Activated naive CD4-positive, alpha-beta T cell treated with Interleukin-2 at 50 U/mL for 16 hours (primary cell): ENCODE results near the gene ZNHIT3.

Experiments
- DNase-seq: peaks from one replicate; pipeline ENCODE4 v3.0.0-alpha.2; 2020

ZNHIT3 gene

GRCh38 chr17:36515837-36516236 lies 29.4 kb downstream of the ZNHIT3 start:
- DNase-seq = no peak

GRCh38 chr17:36523113-36523512 lies 36.6 kb downstream of the ZNHIT3 start:
- no peak for DNase-seq

- DNase-seq = no peak
Observed at GRCh38 chr17:36524428-36524876, 38.0 kb downstream of the ZNHIT3 start.

- no peak for DNase-seq
Observed at GRCh38 chr17:36525113-36525512, 38.6 kb downstream of the ZNHIT3 start.

GRCh38 chr17:36525888-36526287 lies 39.4 kb downstream of the ZNHIT3 start:
- no peak for DNase-seq

GRCh38 chr17:36527621-36528250 lies 41.3 kb downstream of the ZNHIT3 start:
- DNase-seq = no peak

GRCh38 chr17:36529121-36529520 lies 42.6 kb downstream of the ZNHIT3 start:
- no peak for DNase-seq

- no peak for DNase-seq
Observed at GRCh38 chr17:36532435-36532975, 46.0 kb downstream of the ZNHIT3 start.

GRCh38 chr17:36533935-36534839 lies 47.7 kb downstream of the ZNHIT3 start:
- DNase-seq = peak; percentile 64

GRCh38 chr17:36534840-36535668 lies 48.6 kb downstream of the ZNHIT3 start, which contains the start of the genes MYO19 and PIGW:
Gene MYO19, minus strand, starts transcription at chr17:36534868. Its CDS starts 2,330 bp downstream, at chr17:36532538.
Gene PIGW, plus strand, starts transcription at chr17:36534987. Its CDS starts 2,115 bp downstream, at chr17:36537102.
- peak; percentile 89 for DNase-seq

- DNase-seq = no peak
Observed at GRCh38 chr17:36535669-36536081, 49.2 kb downstream of the ZNHIT3 start.

- DNase-seq = no peak
Observed at GRCh38 chr17:36540696-36541095, 54.2 kb downstream of the ZNHIT3 start.

GRCh38 chr17:36542755-36543154 lies 56.3 kb downstream of the ZNHIT3 start:
- no peak for DNase-seq

- peak; percentile 23 for DNase-seq
Observed at GRCh38 chr17:36544044-36544306, 57.5 kb downstream of the ZNHIT3 start.

GRCh38 chr17:36544307-36545076 lies 58.0 kb downstream of the ZNHIT3 start, which contains the start of gene GGNBP2:
Gene GGNBP2, plus strand, starts transcription at chr17:36544919. Its CDS starts 806 bp downstream, at chr17:36545725.
- peak; percentile 95 for DNase-seq

GRCh38 chr17:36545077-36545464 lies 58.6 kb downstream of the ZNHIT3 start:
- DNase-seq = no peak
